Mesendoderm (in vitro differentiated cells): ENCODE measurements around the gene TMEM72.

Experiments
- DNase-seq: peaks from one replicate; pipeline ENCODE4 v3.0.0; 2013
- H2AK5ac ChIP-seq: 2 replicates; pipeline ENCODE4 v1.6.1; 2013; ENCODE audit warnings: low read length, inconsistent platforms
- H2BK120ac ChIP-seq: 2 replicates; pipeline ENCODE4 v1.6.1; 2013; ENCODE audit warnings: low read depth, mild to moderate bottlenecking, low read length, moderate library complexity, mixed read lengths
- H2BK15ac ChIP-seq: replicated peaks from 2 replicates; pipeline ENCODE4 v1.6.1; 2013; ENCODE audit warnings: low read depth, mild to moderate bottlenecking, moderate library complexity
- H2BK5ac ChIP-seq: 2 replicates; pipeline ENCODE4 v1.6.1; 2013; ENCODE audit warnings: low read length, inconsistent platforms
- H3K18ac ChIP-seq: 2 replicates; pipeline ENCODE4 v1.6.1; 2013; ENCODE audit warnings: mild to moderate bottlenecking, low read length, mixed read lengths
- H3K23ac ChIP-seq: one replicate; pipeline ENCODE4 v1.6.1; 2013; ENCODE audit warnings: low read length
- H3K27ac ChIP-seq: 2 replicates; pipeline ENCODE4 v1.5.1; 2013; ENCODE audit warnings: low read depth, mild to moderate bottlenecking, inconsistent platforms, low read length, moderate library complexity
- H3K27me3 ChIP-seq: 2 replicates; pipeline ENCODE4 v1.6.1; 2013; ENCODE audit warnings: low read length, control low read depth, mild to moderate bottlenecking, inconsistent platforms; ENCODE audit not compliant: insufficient read depth, poor library complexity
- H3K36me3 ChIP-seq: 2 replicates; pipeline ENCODE4 v1.6.1; 2013; ENCODE audit warnings: low read length, inconsistent platforms; ENCODE audit not compliant: control insufficient read depth, insufficient read depth
- H3K4ac ChIP-seq: one replicate; pipeline ENCODE4 v1.6.1; 2013; ENCODE audit warnings: low read depth, mild to moderate bottlenecking, low read length, moderate library complexity
- H3K4me1 ChIP-seq: 2 replicates; pipeline ENCODE4 v1.6.1; 2013; ENCODE audit warnings: low read depth, low read length, inconsistent platforms; ENCODE audit not compliant: control insufficient read depth
- H3K4me2 ChIP-seq: 2 replicates; pipeline ENCODE4 v1.6.1; 2013; ENCODE audit warnings: low read length
- H3K4me3 ChIP-seq: 2 replicates; pipeline ENCODE4 v1.5.1; 2013; ENCODE audit warnings: mild to moderate bottlenecking, low read length
- H3K56ac ChIP-seq: one replicate; pipeline ENCODE4 v1.6.1; 2013; ENCODE audit warnings: low read length
- H3K79me1 ChIP-seq: 2 replicates; pipeline ENCODE4 v1.6.1; 2013; ENCODE audit warnings: low read length, inconsistent platforms
- H3K79me2 ChIP-seq: 2 replicates; pipeline ENCODE4 v1.6.1; 2013; ENCODE audit warnings: mild to moderate bottlenecking, low read length; ENCODE audit not compliant: control insufficient read depth, insufficient read depth
- H3K9ac ChIP-seq: 2 replicates; pipeline ENCODE4 v1.6.1; 2013; ENCODE audit warnings: low read length, inconsistent platforms
- H4K5ac ChIP-seq: one replicate; pipeline ENCODE4 v1.6.1; 2013; ENCODE audit warnings: low read length
- H4K8ac ChIP-seq: one replicate; pipeline ENCODE4 v1.6.1; 2013; ENCODE audit warnings: low read depth, mild to moderate bottlenecking, control low read depth, low read length, moderate library complexity
- WGBS: extraction: QIAGEN DNeasy Blood & Tissue Kit; methylation state at CpG from one replicate; pipeline ENCODE4 v1.1.7; 2013; ENCODE audit warnings: low lambda C conversion rate, missing lambda C conversion rate; ENCODE audit not compliant: insufficient coverage; ENCODE audit errors: extremely low coverage; 5-methylcytosine and 5-hydroxymethylcytosine counted together

TMEM72 gene

DNA sequence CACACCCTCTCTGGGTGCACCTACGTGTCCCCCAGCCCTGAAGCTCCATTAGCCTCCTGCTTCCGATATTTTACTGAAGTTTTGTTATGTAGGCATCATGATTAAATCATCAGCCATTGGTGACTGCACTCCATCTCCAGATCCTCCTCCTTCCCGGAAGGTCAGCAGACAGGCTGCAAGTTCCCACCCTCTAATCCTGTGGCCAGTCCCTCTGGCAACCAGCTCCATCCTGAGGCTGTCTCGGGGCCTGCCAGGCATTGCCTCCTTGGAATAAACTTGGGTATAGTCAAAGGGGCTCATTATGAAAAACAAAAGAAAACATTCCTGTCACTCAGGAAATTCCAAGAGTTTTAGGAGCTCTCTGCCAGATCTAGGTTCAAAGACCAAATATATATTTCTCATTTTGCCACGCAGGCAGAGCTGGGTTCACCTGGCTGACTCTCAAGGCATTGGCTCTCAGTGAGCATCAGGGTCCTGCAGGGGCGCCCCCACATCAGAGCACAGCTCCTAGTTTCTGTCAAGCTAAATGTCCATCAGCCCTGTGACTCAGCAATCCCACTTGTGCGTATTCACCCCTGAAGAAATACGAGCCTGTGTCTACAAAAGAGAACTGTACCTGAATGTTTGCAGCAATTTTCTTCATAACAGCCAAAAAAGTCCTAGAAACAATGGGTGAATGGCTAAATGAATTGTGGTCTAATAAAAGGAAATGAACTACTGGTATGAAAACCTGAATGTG lies 27.4 kb upstream of the TMEM72 start:
- no CpG with 5 or more reads among the region's 8 CpGs for WGBS
- no peaks in the 10 kb centered on the region for H3K79me2 ChIP-seq
- H3K27me3 ChIP-seq: no peaks in the 10 kb centered on the region
- H3K4me2 ChIP-seq: no peak overlapping the region
- no peak overlapping the region for H2AK5ac ChIP-seq
- H3K79me1 ChIP-seq: no peaks in the 10 kb centered on the region
- H3K18ac ChIP-seq: no peak overlapping the region
- no peak overlapping the region for H4K5ac ChIP-seq
- no peak overlapping the region for H3K9ac ChIP-seq
- no peak for DNase-seq
- H4K8ac ChIP-seq: no peak overlapping the region
- no peak overlapping the region for H2BK120ac ChIP-seq
- H3K23ac ChIP-seq: no peak overlapping the region
- H3K4ac ChIP-seq: no peak overlapping the region
- H2BK15ac ChIP-seq: no peak overlapping the region
- no peak overlapping the region for H3K27ac ChIP-seq
- no peak overlapping the region for H3K56ac ChIP-seq
- no peaks in the 10 kb centered on the region for H3K36me3 ChIP-seq
- H3K4me3 ChIP-seq: no peak overlapping the region
- no peaks in the 10 kb centered on the region for H3K4me1 ChIP-seq
- no peak overlapping the region for H2BK5ac ChIP-seq

DNA sequence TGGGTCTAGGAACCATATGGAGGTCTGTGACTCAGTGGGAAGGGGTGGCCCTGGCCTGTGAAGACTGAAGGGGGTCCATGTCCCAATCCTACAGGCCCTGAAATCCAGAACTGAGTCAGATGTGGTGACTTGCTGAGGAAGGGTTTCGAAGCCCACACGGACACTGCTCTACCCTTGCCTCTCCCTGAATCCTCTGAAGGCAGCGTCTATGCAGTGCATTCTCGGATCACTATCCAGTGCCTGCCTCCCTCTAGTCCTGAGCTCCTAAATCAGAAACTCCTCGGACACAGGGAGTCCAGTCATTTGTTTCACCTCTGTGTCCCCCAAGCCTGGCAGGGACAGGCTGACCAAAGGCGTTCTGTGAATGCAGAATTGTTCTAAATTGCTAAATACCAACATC lies 25.4 kb upstream of the TMEM72 start:
- no peak overlapping the region for H3K4ac ChIP-seq
- H3K79me1 ChIP-seq: no peaks in the 10 kb centered on the region
- no peak overlapping the region for H3K23ac ChIP-seq
- H3K4me1 ChIP-seq: no peaks in the 10 kb centered on the region
- H4K8ac ChIP-seq: no peak overlapping the region
- H3K27me3 ChIP-seq: no peaks in the 10 kb centered on the region
- H2BK120ac ChIP-seq: no peak overlapping the region
- no peak overlapping the region for H2BK15ac ChIP-seq
- no peak overlapping the region for H3K4me3 ChIP-seq
- H3K27ac ChIP-seq: no peak overlapping the region
- no peak overlapping the region for H2BK5ac ChIP-seq
- WGBS: no CpG with 5 or more reads among the region's 6 CpGs
- H3K4me2 ChIP-seq: no peak overlapping the region
- H2AK5ac ChIP-seq: no peak overlapping the region
- H3K56ac ChIP-seq: no peak overlapping the region
- no peak for DNase-seq
- no peaks in the 10 kb centered on the region for H3K36me3 ChIP-seq
- no peak overlapping the region for H3K9ac ChIP-seq
- no peak overlapping the region for H3K18ac ChIP-seq
- no peak overlapping the region for H4K5ac ChIP-seq
- no peaks in the 10 kb centered on the region for H3K79me2 ChIP-seq

DNA sequence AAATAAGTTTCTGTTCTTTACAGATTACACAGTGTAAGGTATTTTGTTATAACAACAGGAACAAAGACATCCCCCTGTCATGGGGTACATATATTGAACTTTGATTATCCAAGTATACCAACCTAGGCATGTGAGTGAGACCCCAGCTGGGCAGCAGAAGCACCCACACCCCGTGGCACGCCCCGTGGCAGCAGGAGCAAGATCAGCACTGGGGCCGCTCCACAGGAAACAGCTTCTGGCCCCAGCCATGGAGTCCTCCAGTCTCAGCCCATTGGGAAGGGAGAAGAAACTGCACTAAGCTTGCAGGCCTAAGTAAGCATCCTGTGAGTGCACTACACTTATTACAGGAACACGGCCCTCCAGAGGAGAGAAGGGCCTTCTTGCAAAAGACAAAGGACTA lies 24.2 kb upstream of the TMEM72 start:
- H4K5ac ChIP-seq: no peak overlapping the region
- no peak overlapping the region for H2BK15ac ChIP-seq
- WGBS: no CpG with 5 or more reads among the region's 5 CpGs
- no peak overlapping the region for H2BK120ac ChIP-seq
- no peak overlapping the region for H3K18ac ChIP-seq
- H2BK5ac ChIP-seq: no peak overlapping the region
- H3K79me1 ChIP-seq: no peaks in the 10 kb centered on the region
- H3K9ac ChIP-seq: no peak overlapping the region
- no peak for DNase-seq
- no peak overlapping the region for H3K23ac ChIP-seq
- H3K27me3 ChIP-seq: no peaks in the 10 kb centered on the region
- no peak overlapping the region for H3K27ac ChIP-seq
- H3K79me2 ChIP-seq: no peaks in the 10 kb centered on the region
- H3K4ac ChIP-seq: no peak overlapping the region
- H3K36me3 ChIP-seq: no peaks in the 10 kb centered on the region
- no peak overlapping the region for H3K4me2 ChIP-seq
- no peak overlapping the region for H2AK5ac ChIP-seq
- no peak overlapping the region for H4K8ac ChIP-seq
- H3K56ac ChIP-seq: no peak overlapping the region
- H3K4me1 ChIP-seq: no peaks in the 10 kb centered on the region
- no peak overlapping the region for H3K4me3 ChIP-seq

- H3K27me3 ChIP-seq: no peaks in the 10 kb centered on the region
- no peak overlapping the region for H2AK5ac ChIP-seq
- no peak overlapping the region for H3K4ac ChIP-seq
- no peak overlapping the region for H4K8ac ChIP-seq
- no peak overlapping the region for H3K9ac ChIP-seq
- no peak overlapping the region for H2BK120ac ChIP-seq
- H3K4me1 ChIP-seq: no peaks in the 10 kb centered on the region
- H3K4me2 ChIP-seq: no peak overlapping the region
- H3K79me1 ChIP-seq: no peaks in the 10 kb centered on the region
- H3K4me3 ChIP-seq: no peak overlapping the region
- no peak overlapping the region for H2BK5ac ChIP-seq
- H3K79me2 ChIP-seq: no peaks in the 10 kb centered on the region
- no peak overlapping the region for H3K27ac ChIP-seq
- H3K36me3 ChIP-seq: no peaks in the 10 kb centered on the region
- H3K56ac ChIP-seq: no peak overlapping the region
- no peak overlapping the region for H3K23ac ChIP-seq
- WGBS: no CpG with 5 or more reads among the region's 4 CpGs
- no peak overlapping the region for H2BK15ac ChIP-seq
- no peak overlapping the region for H4K5ac ChIP-seq
- DNase-seq: no peak
- no peak overlapping the region for H3K18ac ChIP-seq
Observed at GRCh38 chr10:44888886-44889285, 22.3 kb upstream of the TMEM72 start.

- no peak overlapping the region for H3K4ac ChIP-seq
- no peak overlapping the region for H3K27ac ChIP-seq
- no peak overlapping the region for H4K5ac ChIP-seq
Observed at GRCh38 chr10:44889834-44890233, 21.3 kb upstream of the TMEM72 start.

More at GRCh38 chr10:44889834-44890233, 21.3 kb upstream of the TMEM72 start:
- no CpG with 5 or more reads among the region's 1 CpG for WGBS
- Histone ChIP-seq H3K27me3 (no peaks in the 10 kb centered on the region), H3K23ac (no peak overlapping the region), H3K79me1 (no peaks in the 10 kb centered on the region), H2AK5ac (no peak overlapping the region), H2BK120ac (no peak overlapping the region), H3K56ac (no peak overlapping the region), H3K9ac (no peak overlapping the region), H2BK15ac (no peak overlapping the region), H3K18ac (no peak overlapping the region), H3K4me2 (no peak overlapping the region), H3K4me3 (no peak overlapping the region), H2BK5ac (no peak overlapping the region), H3K4me1 (no peaks in the 10 kb centered on the region), H4K8ac (no peak overlapping the region), H3K79me2 (no peaks in the 10 kb centered on the region), H3K36me3 (no peaks in the 10 kb centered on the region)
- no peak for DNase-seq
